Measurements from ENCODE around the gene ATRN.

Gene ATRN

GRCh38 chr20:3433744-3434143, 37.1 kb upstream of the ATRN start:
- TF ChIP-seq ZFX (IDR thresholded peaks at IDR 0.05) (no peak), CTCF (conservative IDR thresholded peaks at IDR 0.05) (no peak)
- no peak overlapping the region for H3K27ac ChIP-seq

- no peak for TF ChIP-seq ZFX (IDR thresholded peaks at IDR 0.05)
- TF ChIP-seq CTCF (conservative IDR thresholded peaks at IDR 0.05) = no peak
- H3K27ac ChIP-seq = no peak overlapping the region
Measured at GRCh38 chr20:3434232-3434631, 36.6 kb upstream of the ATRN start.

GRCh38 chr20:3436864-3437574, 33.8 kb upstream of the ATRN start:
- TF ChIP-seq CTCF (conservative IDR thresholded peaks at IDR 0.05) = no peak
- no peak overlapping the region for H3K27ac ChIP-seq

- TF ChIP-seq ZFX (IDR thresholded peaks at IDR 0.05) = no peak
- TF ChIP-seq CTCF (conservative IDR thresholded peaks at IDR 0.05) = no peak
- no peak overlapping the region for H3K27ac ChIP-seq
Measured at GRCh38 chr20:3446779-3447178, 24.0 kb upstream of the ATRN start.

- TF ChIP-seq CTCF (conservative IDR thresholded peaks at IDR 0.05) = no peak
- TF ChIP-seq ZFX (IDR thresholded peaks at IDR 0.05) = no peak
- H3K27ac ChIP-seq = no peak overlapping the region
Measured at GRCh38 chr20:3447321-3447720, 23.5 kb upstream of the ATRN start.

GRCh38 chr20:3449319-3449718, 21.5 kb upstream of the ATRN start:
- TF ChIP-seq ZFX (IDR thresholded peaks at IDR 0.05) = no peak
- TF ChIP-seq CTCF (conservative IDR thresholded peaks at IDR 0.05) = no peak
- no peak overlapping the region for H3K27ac ChIP-seq

GRCh38 chr20:3452136-3452535, 18.7 kb upstream of the ATRN start:
- no peak overlapping the region for H3K27ac ChIP-seq
- TF ChIP-seq ZFX (IDR thresholded peaks at IDR 0.05) (no peak), CTCF (conservative IDR thresholded peaks at IDR 0.05) (no peak)

Measured in C4-2B (cell line).